ENCODE data around the gene NKPD1.

NKPD1 gene

GRCh38 chr19:45156751-45157150, 4.0 kb downstream of the NKPD1 start:
- no peak for TF ChIP-seq CTCF (IDR thresholded peaks at IDR 0.05)

DNA sequence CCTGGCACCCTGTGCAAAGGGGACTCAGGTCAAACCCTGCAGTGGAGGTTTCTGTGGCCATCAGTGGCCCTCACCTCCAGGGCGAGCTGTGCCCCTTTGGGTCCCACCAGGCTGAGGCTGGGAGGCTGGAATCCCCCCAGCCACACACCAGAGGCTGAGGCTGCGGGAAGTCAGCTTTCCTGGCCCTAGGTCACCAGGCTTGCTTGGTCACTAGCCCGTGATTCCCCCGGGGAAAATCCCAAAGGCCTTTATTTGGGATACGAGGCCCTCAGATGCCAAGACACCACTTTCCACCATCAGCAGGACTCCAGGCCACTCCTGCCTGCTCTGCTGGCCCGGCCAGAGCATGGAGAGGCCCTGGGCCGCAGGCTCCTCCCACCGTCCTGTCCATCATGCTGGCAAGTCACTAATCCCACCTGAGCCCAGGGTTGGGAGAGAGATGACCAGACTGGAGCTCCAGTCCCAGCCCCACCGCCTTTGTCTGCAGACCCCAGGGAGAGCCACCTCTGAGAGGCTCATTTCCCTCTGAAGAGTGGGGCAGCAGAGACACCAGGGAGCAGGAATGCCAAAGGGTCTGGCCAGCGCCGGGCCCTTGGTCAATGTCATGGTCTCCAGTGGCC, 4.7 kb downstream of the NKPD1 start:
- no peak for TF ChIP-seq CTCF (IDR thresholded peaks at IDR 0.05)

DNA sequence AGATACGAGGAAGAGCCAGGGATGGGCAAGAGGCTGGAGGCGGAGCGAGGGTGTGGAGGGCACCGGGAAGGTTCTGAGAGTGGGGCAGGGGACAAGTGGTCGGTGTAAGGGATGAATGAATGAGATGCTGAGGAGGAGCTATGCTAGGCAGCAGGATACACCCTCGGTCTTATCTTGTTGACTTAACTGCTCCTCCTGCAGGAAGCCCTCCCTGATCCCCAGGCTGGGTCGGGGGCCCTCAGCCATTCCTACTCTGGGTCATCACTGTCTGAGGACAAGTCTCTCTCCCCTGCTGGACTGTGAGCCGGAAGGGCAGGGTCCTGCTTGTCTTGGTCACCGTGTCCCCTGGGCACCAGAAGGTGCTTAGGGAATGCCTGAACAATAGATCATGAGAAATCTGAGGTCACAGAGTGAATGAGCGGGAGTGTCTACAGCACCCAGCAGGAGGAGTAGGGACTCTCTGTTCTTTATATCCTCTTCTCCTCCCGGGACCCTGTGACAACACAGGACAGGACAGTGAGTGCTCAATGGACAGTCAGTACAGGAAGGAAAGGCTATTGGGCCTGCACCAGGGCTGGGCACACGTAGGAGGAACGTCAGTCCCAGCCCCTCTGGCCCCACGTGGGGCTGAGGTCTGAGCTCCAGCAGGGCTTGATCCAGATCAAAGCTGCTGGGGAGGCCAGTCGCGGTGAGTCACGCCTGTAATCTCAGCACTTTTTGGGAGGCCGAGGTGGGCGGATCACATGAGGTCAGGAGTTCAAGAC, 6.5 kb downstream of the NKPD1 start:
- no peak for TF ChIP-seq CTCF (IDR thresholded peaks at IDR 0.05)

DNA sequence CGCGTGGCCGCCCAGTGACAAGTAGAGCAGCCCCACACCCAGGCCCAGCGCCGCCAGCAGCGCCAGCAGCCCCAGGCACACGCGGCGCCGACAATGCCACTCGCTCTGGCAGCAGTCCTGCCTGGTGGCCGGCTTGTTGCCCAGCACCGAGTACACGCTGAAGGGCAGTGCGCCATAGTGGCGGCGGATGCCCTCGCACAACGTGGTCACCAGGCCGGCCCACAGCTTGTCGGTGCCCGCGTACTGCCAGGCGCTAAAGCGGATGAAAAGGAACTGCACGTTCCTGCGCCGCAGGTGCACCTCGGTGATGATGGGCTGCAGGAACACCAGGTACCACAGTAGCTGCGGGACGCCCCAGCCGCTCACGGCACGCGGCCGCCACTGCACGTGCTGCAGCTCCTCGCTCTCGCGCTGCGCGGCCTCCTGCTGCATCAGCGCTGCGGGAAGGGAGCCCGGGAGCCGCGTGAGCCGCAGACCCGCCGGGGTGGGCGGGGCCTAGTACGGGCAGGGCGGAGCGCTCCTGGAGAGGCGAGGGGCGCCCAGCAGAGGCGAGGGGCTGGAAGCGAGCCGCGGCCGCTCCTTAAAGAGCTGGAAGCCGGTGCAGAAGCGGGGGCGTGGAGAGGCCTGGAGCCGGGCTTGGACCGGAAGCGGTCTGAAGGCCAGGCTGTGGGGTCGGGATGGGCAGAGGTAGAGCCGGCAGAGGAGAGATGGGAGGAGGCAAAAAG, 7.3 kb downstream of the NKPD1 start:
- TF ChIP-seq CTCF (IDR thresholded peaks at IDR 0.05) = no peak

DNA sequence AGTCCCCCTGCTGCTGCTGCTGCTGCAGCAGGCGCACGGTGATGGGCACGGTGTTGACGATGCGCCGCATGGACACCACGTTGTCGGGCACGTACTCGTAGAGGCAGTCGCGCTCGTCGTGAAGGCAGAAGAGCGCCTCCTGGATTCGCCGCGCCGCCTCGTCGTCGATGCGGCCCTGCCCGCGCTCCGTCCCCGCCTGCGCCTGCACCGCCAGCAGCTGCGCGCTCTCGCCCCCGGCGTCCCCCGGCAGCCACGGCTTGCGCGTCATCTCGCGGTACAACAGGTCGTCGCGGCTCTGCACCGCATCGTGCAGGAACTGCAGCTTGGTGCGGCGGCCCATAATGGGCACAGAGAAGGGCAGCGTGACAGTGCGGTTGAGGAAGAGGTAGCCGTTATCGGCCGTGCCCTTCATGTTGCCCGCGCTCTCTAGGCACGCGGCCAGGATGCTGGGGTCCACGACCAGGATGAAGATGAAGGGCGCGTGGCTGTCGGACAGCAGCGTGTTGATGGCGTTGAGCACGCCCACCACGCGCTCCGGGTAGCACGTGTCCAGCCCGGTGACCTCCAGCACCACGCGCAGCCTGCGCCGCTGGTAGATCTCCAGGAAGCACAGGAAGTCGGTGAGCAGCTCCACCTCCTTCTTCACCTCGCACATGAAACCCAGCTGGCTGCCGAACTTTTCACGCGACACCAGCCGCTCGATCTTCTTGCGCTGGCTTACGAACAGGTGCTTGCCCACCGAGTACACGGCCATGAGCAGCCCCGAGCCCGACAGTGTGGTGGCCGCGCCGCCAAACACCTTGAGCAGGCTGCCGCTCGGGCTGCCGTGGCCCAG, 8.1 kb downstream of the NKPD1 start:
- TF ChIP-seq CTCF (IDR thresholded peaks at IDR 0.05) = no peak

- no peak for TF ChIP-seq CTCF (IDR thresholded peaks at IDR 0.05)
These were observed 8.8 kb downstream of the NKPD1 start for GRCh38 chr19:45151821-45152503.

- TF ChIP-seq CTCF (IDR thresholded peaks at IDR 0.05) = no peak
These were observed 9.5 kb downstream of the NKPD1 start for GRCh38 chr19:45151320-45151719.

Measured in LNCAP (cell line).